OCI-LY7 (cell line): ENCODE measurements around the gene FANCC.

ENCODE experiments used
- CTCF ChIP-seq: fragments of 200-600 bp; sonication (generic); conservative IDR thresholded peaks from 2 replicates; pipeline ENCODE4 v1.5.1; 2014; ENCODE audit warnings: mild to moderate bottlenecking, antibody characterized with exemption, low read length, moderate library complexity, mixed read lengths
- EZH2phosphoT487 ChIP-seq: fragments of 200-600 bp; sonication (generic); IDR thresholded peaks from 2 replicates; pipeline ENCODE4 v1.6.1; 2018; ENCODE audit warnings: low read depth, borderline replicate concordance, mild to moderate bottlenecking, mixed run types, antibody characterized with exemption, low read length, moderate library complexity, mixed read lengths

GRCh38 chr9:95120781-95121370 is 196.6 kb downstream of the FANCC start:
- TF ChIP-seq CTCF: no peak
- no peak for TF ChIP-seq EZH2phosphoT487
